HepG2 (cell line): ENCODE data around the gene MRPL51. TPM values are rescaled to one million over a fixed set of nuclear protein-coding genes. Genes with fewer than 3 reads are reported as not detected.

ENCODE experiments used
- ATAC-seq: fragments of 200-7000 bp; cut with Tn5 transposase; 3 replicates; pipeline ENCODE4 v1.9.1; 2020; ENCODE audit warnings: mild to moderate bottlenecking, moderate library complexity
- BruUV-seq: library from RNA; stranded (reverse); fragments of 400-500 nt; replicated peaks from 2 replicates; lab custom pipeline; 2021; lab: Mats Ljungman, UMichigan
- CTCF ChIA-PET: fragments of 300-600 bp; formaldehyde crosslinking; extraction: SDS; loops from one replicate; lab custom pipeline; 2021; ENCODE audit warnings: low total read pairs, inconsistent platforms, low intra/inter-chr PET ratio; lab: Yijun Ruan, JAX
- POLR2A ChIA-PET: fragments of 350-600 bp; sonication (Branson Sonifier 250); formaldehyde crosslinking; loops from one replicate; lab custom pipeline; 2020; ENCODE audit warnings: antibody characterized with exemption, inconsistent platforms; lab: Yijun Ruan, JAX
- DNase-seq: peaks from one replicate; pipeline ENCODE4 v3.0.0-alpha.2; 2015; ENCODE audit warnings: low spot score
- FAIRE-seq: peaks from 3 replicates; lab custom pipeline; 2011; peaks lifted over from hg19 to GRCh38; lab: Jason Lieb, UNC
- H2AFZ ChIP-seq: one replicate; pipeline ENCODE4 v1.6.1; 2011; ENCODE audit warnings: low read length, inconsistent platforms
- H3K27ac ChIP-seq: fragments of 300-600 bp; 3 replicates; pipeline ENCODE4 v1.8.0; 2011; ENCODE audit warnings: mixed run types, mild to moderate bottlenecking, mixed read lengths, low read length, inconsistent platforms; ENCODE audit not compliant: insufficient read depth; ENCODE audit errors: extremely low read length
- H3K27me3 ChIP-seq, 2 experiments: fragments of 200-600 bp in 1 of 2; 2 replicates in 1 of 2; 3 replicates in 1 of 2; pipeline versions ENCODE4 v1.6.0 to v1.8.0; 2011; ENCODE audit warnings: low read length in 2 of 2, mild to moderate bottlenecking in 2 of 2, moderate library complexity in 2 of 2, inconsistent platforms in 1 of 2; ENCODE audit not compliant: insufficient read depth in 2 of 2, control insufficient read depth in 1 of 2
- H3K36me3 ChIP-seq, 2 experiments: fragments of 200-600 bp in 1 of 2; replicated peaks in 1 of 2; 2 replicates in 1 of 2; 3 replicates in 1 of 2; pipeline versions ENCODE4 v1.5.1 to v1.8.0; 2011; ENCODE audit warnings: low read length in 2 of 2, inconsistent platforms in 1 of 2; ENCODE audit not compliant: insufficient read depth in 2 of 2, control insufficient read depth in 1 of 2
- H3K4me1 ChIP-seq: 2 replicates; pipeline ENCODE4 v1.5.1; 2012; ENCODE audit warnings: low read length, inconsistent platforms; ENCODE audit not compliant: insufficient read depth
- H3K4me2 ChIP-seq: 2 replicates; pipeline ENCODE4 v1.6.0; 2011; ENCODE audit warnings: low read depth, low read length, inconsistent platforms
- H3K4me3 ChIP-seq, 3 experiments: fragments of 200-600 bp in 1 of 3; sonication (generic), shearing (Covaris generic) in 1 of 3; replicated peaks in 1 of 3; 2 replicates each; pipeline ENCODE4 v1.5.1; 2011 to 2016; ENCODE audit warnings: low read length in 3 of 3, inconsistent platforms in 2 of 3, low read depth in 2 of 3, mild to moderate bottlenecking in 2 of 3, control low read depth in 1 of 3, mixed read lengths in 1 of 3; ENCODE audit not compliant: insufficient read depth in 1 of 3
- H3K79me2 ChIP-seq: one replicate; pipeline ENCODE4 v1.6.1; 2011; ENCODE audit warnings: low read length, inconsistent platforms; ENCODE audit not compliant: insufficient read depth
- H3K9ac ChIP-seq: 2 replicates; pipeline ENCODE4 v1.6.0; 2011; ENCODE audit warnings: mild to moderate bottlenecking, low read depth, low read length, inconsistent platforms; ENCODE audit not compliant: insufficient read depth
- H3K9me3 ChIP-seq: 2 replicates; pipeline ENCODE4 v1.5.1; 2012; ENCODE audit warnings: mild to moderate bottlenecking, low read length
- H4K20me1 ChIP-seq: 2 replicates; pipeline ENCODE4 v1.6.0; 2011; ENCODE audit warnings: inconsistent platforms, mild to moderate bottlenecking, low read length, moderate library complexity; ENCODE audit not compliant: insufficient read depth
- AGO2 ChIP-seq: fragments of 200-400 bp; formaldehyde crosslinking; optimal IDR thresholded peaks from 2 replicates; pipeline ENCODE3; 2017; ENCODE audit warnings: mild to moderate bottlenecking, low read depth, low read length, moderate library complexity
- ERF ChIP-seq: IDR thresholded peaks from 2 replicates; pipeline ENCODE4 v1.6.1; 2018; ENCODE audit warnings: missing biosample characterization, missing genetic modification reagents
- GABPA ChIP-seq, 2 experiments: IDR thresholded peaks; 2 replicates each; pipeline ENCODE4 v1.6.1; 2011 to 2016; ENCODE audit warnings: low read depth in 2 of 2, low read length in 1 of 2, missing biosample characterization in 1 of 2, missing genetic modification characterization in 1 of 2
- MEIS1 ChIP-seq: sonication (generic); formaldehyde crosslinking; IDR thresholded peaks from 2 replicates; pipeline ENCODE4 v1.9.0; 2021; ENCODE audit warnings: mild to moderate bottlenecking, missing genetic modification reagents, moderate library complexity, borderline replicate concordance
- NONO ChIP-seq, 2 experiments: fragments of 450-650 bp in 1 of 2; sonication (generic) in 1 of 2; formaldehyde crosslinking in 1 of 2; IDR thresholded peaks in 1 of 2; conservative IDR thresholded peaks in 1 of 2; 2 replicates each; pipeline versions ENCODE4 v1.6.1 to v1.8.0; 2017 to 2022; ENCODE audit warnings: mild to moderate bottlenecking in 1 of 2, missing genetic modification reagents in 1 of 2, moderate library complexity in 1 of 2
- PHF21A ChIP-seq: sonication (generic); formaldehyde crosslinking; IDR thresholded peaks from 2 replicates; pipeline ENCODE4 v1.5.0; 2020; ENCODE audit warnings: mild to moderate bottlenecking, missing genetic modification reagents
- POLR2G ChIP-seq: fragments of 200-400 bp; formaldehyde crosslinking; IDR thresholded peaks from 2 replicates; pipeline ENCODE4 v1.6.1; 2018; ENCODE audit warnings: mild to moderate bottlenecking, low read depth, low read length, moderate library complexity
- RBFOX2 ChIP-seq: fragments of 200-400 bp; formaldehyde crosslinking; IDR thresholded peaks from 2 replicates; pipeline ENCODE4 v1.6.1; 2017; ENCODE audit warnings: low read depth, mild to moderate bottlenecking, low read length
- RBM22 ChIP-seq: fragments of 200-400 bp; formaldehyde crosslinking; optimal IDR thresholded peaks from 2 replicates; pipeline ENCODE3; 2017; ENCODE audit warnings: mild to moderate bottlenecking, low read length, moderate library complexity
- YEATS4 ChIP-seq: sonication (generic); formaldehyde crosslinking; IDR thresholded peaks from 2 replicates; pipeline ENCODE4 v1.4.0; 2020; ENCODE audit warnings: missing genetic modification reagents, borderline replicate concordance
- ZBTB7A ChIP-seq: sonication (generic); formaldehyde crosslinking; IDR thresholded peaks from 2 replicates; pipeline ENCODE4 v1.8.0; 2022; ENCODE audit warnings: mild to moderate bottlenecking, missing genetic modification reagents
- ZC3H13 ChIP-seq: sonication (generic); formaldehyde crosslinking; IDR thresholded peaks from 2 replicates; pipeline ENCODE4 v1.8.1; 2023; ENCODE audit warnings: mild to moderate bottlenecking, missing genetic modification reagents, moderate library complexity
- ZNF160 ChIP-seq: sonication (generic); formaldehyde crosslinking; IDR thresholded peaks from 2 replicates; pipeline ENCODE4 v1.8.0; 2022; ENCODE audit warnings: mild to moderate bottlenecking, inconsistent platforms, missing genetic modification reagents
- ZNF644 ChIP-seq: IDR thresholded peaks from 2 replicates; pipeline ENCODE4 v1.6.1; 2016; ENCODE audit warnings: low read depth
- ZNF782 ChIP-seq: sonication (generic); formaldehyde crosslinking; IDR thresholded peaks from 2 replicates; pipeline ENCODE4 v1.4.0; 2020; ENCODE audit warnings: missing genetic modification reagents, mild to moderate bottlenecking, borderline replicate concordance
- ZSCAN31 ChIP-seq: sonication (generic); formaldehyde crosslinking; IDR thresholded peaks from 2 replicates; pipeline ENCODE4 v1.5.0; 2020; ENCODE audit warnings: low read depth, mild to moderate bottlenecking, missing genetic modification reagents
- WGBS: methylation state at CpG from one replicate; pipeline ENCODE4 v1.1.6; 2017; ENCODE audit warnings: low lambda C conversion rate; 5-methylcytosine and 5-hydroxymethylcytosine counted together
- in situ Hi-C: cut with HindIII; loops from 2 replicates; pipeline ENCODE4 v1.10.0; 2017; ENCODE audit warnings: low pct_unique_long_range_greater_than_20kb; ENCODE audit not compliant: extremely low pct_ligation_motif_present
- intact Hi-C: fragments of 100-400 bp; cut with micrococcal nuclease; formaldehyde crosslinking; loops from one replicate; pipeline ENCODE4 v1.10.0; 2022; ENCODE audit not compliant: unreplicated experiment
- polyA plus RNA-seq, 8 experiments: library from polyadenylated mRNA; depleted of rRNA in 3 of 8; stranded (reverse) in 7 of 8; unstranded in 1 of 8; fragments of >200 nt; fragmentation: Illumina TruSeq in 4 of 8; extraction: Trizol in 4 of 8; gene quantifications; 2 replicates each; pipeline versions ENCODE4 v1.2.1 to v1.2.3, GENCODE V29; 2011 to 2016; ENCODE audit warnings: low read depth in 4 of 8, missing spikeins in 1 of 8, mixed read lengths in 1 of 8; ENCODE audit not compliant: insufficient read depth in 1 of 8
- total RNA-seq, 5 experiments: library from RNA; depleted of rRNA; stranded (reverse); fragments of >200 nt; fragmentation: Illumina TruSeq; extraction: Trizol; gene quantifications; 2 replicates each; pipeline ENCODE4 v1.2.3, GENCODE V29; 2016; ENCODE audit warnings: low read depth in 1 of 5
- TF ChIP-seq, protein P1 (sequence below): sonication (generic); formaldehyde crosslinking; IDR thresholded peaks from 2 replicates; pipeline ENCODE4 v1.4.0; 2020; ENCODE audit warnings: mild to moderate bottlenecking, missing genetic modification reagents
- TF ChIP-seq, protein P2 (sequence below): sonication (generic); formaldehyde crosslinking; IDR thresholded peaks from 2 replicates; pipeline ENCODE4 v1.9.0; 2022; ENCODE audit warnings: missing genetic modification reagents, mild to moderate bottlenecking, borderline replicate concordance
- TF ChIP-seq, protein P3 (sequence below): sonication (generic); formaldehyde crosslinking; IDR thresholded peaks from 2 replicates; pipeline ENCODE4 v1.9.0; 2022; ENCODE audit warnings: low read depth, missing genetic modification reagents

Gene MRPL51
- total and polyA plus RNA-seq, 2 of the 13 experiments (the other 11 are each of a cell fraction or from before 2014, with no cell fraction given) = 64.8 to 278 TPM

DNA sequence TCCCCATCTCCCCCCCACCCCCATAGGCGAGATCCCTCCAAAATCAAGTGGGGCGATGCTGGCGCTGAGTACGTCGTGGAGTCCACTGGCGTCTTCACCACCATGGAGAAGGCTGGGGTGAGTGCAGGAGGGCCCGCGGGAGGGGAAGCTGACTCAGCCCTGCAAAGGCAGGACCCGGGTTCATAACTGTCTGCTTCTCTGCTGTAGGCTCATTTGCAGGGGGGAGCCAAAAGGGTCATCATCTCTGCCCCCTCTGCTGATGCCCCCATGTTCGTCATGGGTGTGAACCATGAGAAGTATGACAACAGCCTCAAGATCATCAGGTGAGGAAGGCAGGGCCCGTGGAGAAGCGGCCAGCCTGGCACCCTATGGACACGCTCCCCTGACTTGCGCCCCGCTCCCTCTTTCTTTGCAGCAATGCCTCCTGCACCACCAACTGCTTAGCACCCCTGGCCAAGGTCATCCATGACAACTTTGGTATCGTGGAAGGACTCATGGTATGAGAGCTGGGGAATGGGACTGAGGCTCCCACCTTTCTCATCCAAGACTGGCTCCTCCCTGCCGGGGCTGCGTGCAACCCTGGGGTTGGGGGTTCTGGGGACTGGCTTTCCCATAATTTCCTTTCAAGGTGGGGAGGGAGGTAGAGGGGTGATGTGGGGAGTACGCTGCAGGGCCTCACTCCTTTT, 44.0 kb upstream of the MRPL51 start:
- BruUV-seq = no TSS peak
- DNase-seq (peak; percentile 3), FAIRE-seq (no peak), ATAC-seq (no peak)
- POLR2A ChIA-PET = interaction anchor here (0.7 to 7.3 kb wide), 9 partner anchors 17 to 201 kb away, joined by 3 to 108 read pairs (median 4); partner anchors contain the start of genes IFFO1, LPAR5, LTBR and MRPL51
- peaks cover 49% of the 10 kb centered on the region for H3K4me1 ChIP-seq
- intact Hi-C loops (loop anchor here (10.0 kb wide), 2 partner anchors 62 to 192 kb away; partner anchors contain the start of genes TNFRSF1A and VAMP1), in situ Hi-C loops (loop anchor here (10.0 kb wide), 1 partner anchor 112 kb away; no protein-coding TSS in a partner anchor)
- peak overlapping the region; percentile 98 for H3K4me2 ChIP-seq
- H3K36me3 ChIP-seq = peaks cover 0 to 34% of the 10 kb centered on the region in 2 experiments; a peak in 4 of 5 replicates
- H3K9me3 ChIP-seq = no peaks in the 10 kb centered on the region
- H4K20me1 ChIP-seq = peaks cover 41% of the 10 kb centered on the region
- peak overlapping the region; percentile 97 for H3K27ac ChIP-seq
- WGBS = 84% methylated on average over 18 of the region's 19 CpGs
- peaks cover 33% of the 10 kb centered on the region for H3K79me2 ChIP-seq
- no peak overlapping the region for H2AFZ ChIP-seq
- H3K4me3 ChIP-seq = peak overlapping the region in 2 of 3 experiments; percentile 97 to 99; a peak in 3 of 6 replicates
- CTCF ChIA-PET = no interaction called here
- H3K9ac ChIP-seq = no peak overlapping the region
- no peaks in the 10 kb centered on the region; a peak in 1 of 5 replicates for H3K27me3 ChIP-seq
- TF ChIP-seq ZNF782 (no peak), POLR2G (peak; percentile 20; the same call in 1 of the 2 replicates), ZSCAN31 (0 out of 2 replicates have a peak, but pooled peaks have one; percentile 0), ZC3H13 (0 out of 2 replicates have a peak, but pooled peaks have one; percentile 8), RBM22 (peak; percentile 42), ZNF160 (CRISPR knock-in tag) (no peak), MEIS1 (CRISPR knock-in tag) (0 out of 2 replicates have a peak, but pooled peaks have one; percentile 1), RBFOX2 (0 out of 2 replicates have a peak, but pooled peaks have one; percentile 54), YEATS4 (CRISPR knock-in tag) (no peak), ZBTB7A (CRISPR knock-in tag) (0 out of 2 replicates have a peak, but pooled peaks have one; percentile 22), AGO2 (peak; percentile 83), ZNF644 (CRISPR knock-in tag) (no peak), GABPA (IDR thresholded peaks at IDR 0.05; ENCODE audit: low read depth, low read length) (no peak), GABPA (CRISPR knock-in tag; IDR thresholded peaks at IDR 0.05; ENCODE audit: low read depth) (no peak), PHF21A (CRISPR knock-in tag) (no peak), NONO (IDR thresholded peaks at IDR 0.05) (no peak), NONO (CRISPR knock-in tag; conservative IDR thresholded peaks at IDR 0.05) (peak; percentile 44), ERF (CRISPR knock-in tag) (no peak)
- TF ChIP-seq, protein P1, sequence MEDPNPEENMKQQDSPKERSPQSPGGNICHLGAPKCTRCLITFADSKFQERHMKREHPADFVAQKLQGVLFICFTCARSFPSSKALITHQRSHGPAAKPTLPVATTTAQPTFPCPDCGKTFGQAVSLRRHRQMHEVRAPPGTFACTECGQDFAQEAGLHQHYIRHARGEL (CRISPR knock-in tag) = no peak
- TF ChIP-seq, protein P2, sequence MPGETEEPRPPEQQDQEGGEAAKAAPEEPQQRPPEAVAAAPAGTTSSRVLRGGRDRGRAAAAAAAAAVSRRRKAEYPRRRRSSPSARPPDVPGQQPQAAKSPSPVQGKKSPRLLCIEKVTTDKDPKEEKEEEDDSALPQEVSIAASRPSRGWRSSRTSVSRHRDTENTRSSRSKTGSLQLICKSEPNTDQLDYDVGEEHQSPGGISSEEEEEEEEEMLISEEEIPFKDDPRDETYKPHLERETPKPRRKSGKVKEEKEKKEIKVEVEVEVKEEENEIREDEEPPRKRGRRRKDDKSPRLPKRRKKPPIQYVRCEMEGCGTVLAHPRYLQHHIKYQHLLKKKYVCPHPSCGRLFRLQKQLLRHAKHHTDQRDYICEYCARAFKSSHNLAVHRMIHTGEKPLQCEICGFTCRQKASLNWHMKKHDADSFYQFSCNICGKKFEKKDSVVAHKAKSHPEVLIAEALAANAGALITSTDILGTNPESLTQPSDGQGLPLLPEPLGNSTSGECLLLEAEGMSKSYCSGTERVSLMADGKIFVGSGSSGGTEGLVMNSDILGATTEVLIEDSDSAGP (CRISPR knock-in tag) = no peak
- TF ChIP-seq, protein P3, sequence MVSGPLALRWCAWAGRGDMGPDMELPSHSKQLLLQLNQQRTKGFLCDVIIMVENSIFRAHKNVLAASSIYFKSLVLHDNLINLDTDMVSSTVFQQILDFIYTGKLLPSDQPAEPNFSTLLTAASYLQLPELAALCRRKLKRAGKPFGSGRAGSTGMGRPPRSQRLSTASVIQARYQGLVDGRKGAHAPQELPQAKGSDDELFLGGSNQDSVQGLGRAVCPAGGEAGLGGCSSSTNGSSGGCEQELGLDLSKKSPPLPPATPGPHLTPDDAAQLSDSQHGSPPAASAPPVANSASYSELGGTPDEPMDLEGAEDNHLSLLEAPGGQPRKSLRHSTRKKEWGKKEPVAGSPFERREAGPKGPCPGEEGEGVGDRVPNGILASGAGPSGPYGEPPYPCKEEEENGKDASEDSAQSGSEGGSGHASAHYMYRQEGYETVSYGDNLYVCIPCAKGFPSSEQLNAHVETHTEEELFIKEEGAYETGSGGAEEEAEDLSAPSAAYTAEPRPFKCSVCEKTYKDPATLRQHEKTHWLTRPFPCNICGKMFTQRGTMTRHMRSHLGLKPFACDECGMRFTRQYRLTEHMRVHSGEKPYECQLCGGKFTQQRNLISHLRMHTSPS (CRISPR knock-in tag) = 0 out of 2 replicates have a peak, but pooled peaks have one; percentile 9
